ENCODE measurements around the gene AKAP7.
"Not testable (repeated sequence)": the region's sequence is repeated elsewhere in the genome, so short reads cannot be mapped to it uniquely, and the experiment has no call there.

AKAP7 gene

DNA sequence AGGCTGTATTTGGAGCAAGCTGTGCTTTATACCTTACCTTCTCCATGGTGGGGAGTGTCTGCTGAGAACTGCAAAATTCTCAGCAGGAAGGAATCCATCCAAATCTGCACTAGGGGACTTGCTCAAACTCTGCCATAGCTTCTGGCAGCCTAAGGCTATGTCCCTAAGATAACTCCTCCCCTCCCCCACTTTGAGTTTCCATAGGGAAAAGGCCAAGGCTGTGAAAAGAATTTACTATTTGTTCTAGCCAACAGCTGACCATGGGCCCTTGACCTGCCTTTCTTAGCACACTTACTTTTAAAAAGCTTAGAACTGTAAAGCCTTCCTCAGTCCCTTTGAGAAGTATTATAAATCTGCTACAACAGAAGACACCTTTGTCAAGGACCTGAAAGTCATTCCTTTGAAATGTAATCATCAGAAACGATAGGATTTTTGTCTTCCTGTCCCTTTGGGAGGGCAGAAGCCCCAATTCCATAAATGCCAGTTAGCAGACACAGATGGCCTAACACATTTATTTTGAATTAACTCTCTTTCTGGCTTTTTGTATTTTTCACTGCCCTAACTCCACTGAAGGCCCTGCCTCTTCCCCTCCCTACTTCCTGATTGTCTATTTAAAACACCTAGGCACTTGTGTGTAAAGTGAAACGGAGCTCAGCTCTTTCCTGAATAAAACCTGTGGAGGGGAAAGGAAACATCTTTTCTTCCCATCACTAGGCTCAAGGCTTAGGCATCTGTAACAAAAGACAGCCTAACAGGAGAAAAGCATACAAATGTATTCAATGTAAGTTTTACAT is 157.1 kb downstream of the AKAP7 start:
- DNase-seq (ENCODE audit: low read depth, low spot score), result no peak

DNA sequence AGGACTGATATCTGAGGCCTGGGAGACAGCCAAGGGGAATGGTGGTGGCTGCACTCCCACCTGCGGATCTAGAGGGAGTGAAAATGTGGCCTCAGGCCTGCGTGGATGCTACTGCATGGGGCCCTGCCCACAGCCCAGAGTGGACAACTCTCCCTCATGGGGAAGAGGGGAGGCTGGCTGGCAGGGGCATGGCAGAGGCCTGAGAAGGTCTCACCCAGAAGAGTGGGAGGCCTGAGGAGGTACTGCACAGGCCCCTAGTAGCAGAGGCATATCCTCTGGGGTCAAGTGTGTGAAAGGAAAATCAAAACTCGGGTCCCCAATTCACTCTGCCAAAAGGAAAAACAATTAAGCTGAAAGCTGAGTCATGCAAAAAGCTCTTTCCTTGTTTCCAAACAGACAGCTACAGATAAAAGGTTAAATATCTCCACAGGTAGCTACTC is 158.2 kb downstream of the AKAP7 start:
- DNase-seq (ENCODE audit: low read depth, low spot score), result no peak

DNA sequence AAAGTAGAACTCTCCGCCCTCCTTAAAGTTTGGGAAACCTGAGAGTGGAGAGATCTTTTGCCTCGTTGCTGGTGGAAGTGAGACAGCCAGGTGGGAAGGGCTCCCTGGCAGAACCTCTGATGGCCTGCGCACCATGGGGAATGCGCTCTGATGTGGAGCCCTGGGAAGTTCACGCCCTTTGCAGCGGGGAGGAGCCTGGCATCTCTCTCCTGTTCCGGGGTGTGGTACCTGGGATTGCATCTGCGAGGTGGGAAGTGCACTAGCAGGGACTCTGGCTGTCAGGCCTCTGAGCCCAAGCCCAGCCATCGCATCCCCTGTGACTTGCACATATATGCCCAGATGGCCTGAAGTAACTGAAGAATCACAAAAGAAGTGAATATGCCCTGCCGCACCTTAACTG is 159.8 kb downstream of the AKAP7 start:
- no peak for DNase-seq (ENCODE audit: low read depth, low spot score)

DNA sequence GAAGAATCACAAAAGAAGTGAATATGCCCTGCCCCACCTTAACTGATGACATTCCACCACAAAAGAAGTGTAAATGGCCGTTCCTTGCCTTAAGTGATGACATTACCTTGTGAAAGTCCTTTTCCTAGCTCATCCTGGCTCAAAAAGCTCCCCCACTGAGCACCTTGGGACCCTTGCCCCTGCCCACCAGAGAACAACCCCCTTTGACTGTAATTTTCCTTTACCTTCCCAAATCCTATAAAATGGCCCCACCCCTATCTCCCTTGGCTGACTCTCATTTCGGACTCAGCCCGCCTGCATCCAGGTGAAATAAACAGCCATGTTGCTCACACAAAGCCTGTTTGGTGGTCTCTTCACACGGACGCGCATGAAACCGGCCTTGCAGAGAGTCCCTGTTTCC is 165.6 kb downstream of the AKAP7 start:
- not testable (repeated sequence) for DNase-seq (ENCODE audit: low read depth, low spot score)

DNA sequence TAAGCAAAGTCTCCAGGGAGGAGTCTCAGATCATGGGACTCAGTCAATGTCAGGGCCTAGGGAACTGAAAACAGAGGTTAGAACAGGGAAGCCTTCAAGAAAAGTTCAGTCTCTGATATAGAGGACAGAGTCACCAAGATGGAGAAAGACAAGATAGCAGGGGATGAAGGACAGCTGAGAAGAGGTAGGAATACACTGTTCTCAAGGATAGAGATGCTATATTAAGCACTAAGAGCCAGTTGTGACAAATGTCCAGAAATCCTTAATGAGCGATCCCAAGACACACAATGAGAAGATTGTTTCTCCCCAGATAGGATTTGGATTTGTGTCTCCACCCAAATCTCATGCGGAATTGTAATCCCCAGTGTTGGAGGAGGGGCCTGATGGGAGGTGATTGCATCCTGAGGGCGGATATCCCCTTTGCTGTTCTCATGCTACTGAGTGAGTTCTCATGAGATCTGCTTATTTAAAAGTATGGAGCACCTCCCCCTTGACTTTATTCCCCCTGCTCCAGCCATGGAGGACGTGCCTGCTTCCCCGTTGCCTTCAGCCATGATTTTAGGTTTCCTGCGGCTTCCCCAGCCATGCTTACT is 168.2 kb downstream of the AKAP7 start:
- no peak for DNase-seq (ENCODE audit: low read depth, low spot score)

DNA sequence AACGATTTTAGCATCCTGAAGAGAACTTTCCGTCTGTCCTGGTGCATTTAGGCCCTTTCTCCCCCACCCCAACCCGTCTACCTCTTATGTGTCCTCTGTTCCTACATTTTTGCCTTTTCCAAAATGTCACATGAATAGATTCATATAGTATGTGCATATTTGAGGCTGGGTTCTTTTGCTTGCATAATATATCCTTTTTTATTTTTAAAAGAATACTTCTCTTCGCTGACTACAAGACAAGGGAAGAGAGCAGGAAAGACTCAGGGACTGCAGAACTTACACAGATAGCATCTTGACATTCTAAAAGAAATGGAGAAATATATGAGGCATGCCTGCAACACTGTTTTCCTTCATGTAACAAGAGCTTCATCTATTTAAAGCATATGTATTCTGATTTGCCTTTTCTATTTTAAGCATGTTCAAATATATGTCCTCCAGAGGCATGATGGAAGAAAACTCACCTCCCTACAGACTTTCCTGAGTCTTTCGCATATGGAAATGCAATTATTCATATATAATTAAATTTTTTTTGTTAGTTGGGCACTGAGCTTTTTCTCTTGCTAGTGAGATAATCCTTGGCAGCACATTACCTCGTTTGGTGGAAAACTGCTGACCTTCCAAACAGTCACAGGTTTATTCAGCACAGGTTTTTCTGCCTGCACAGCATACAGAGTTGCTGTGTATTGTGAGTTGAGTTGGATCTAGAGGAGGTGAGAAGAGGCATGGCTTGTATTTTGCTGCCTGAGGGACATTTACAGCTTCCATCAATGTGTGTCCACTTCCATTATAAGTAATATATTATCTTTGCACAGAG is 170.0 kb downstream of the AKAP7 start:
- no peak for DNase-seq (ENCODE audit: low read depth, low spot score)

DNA sequence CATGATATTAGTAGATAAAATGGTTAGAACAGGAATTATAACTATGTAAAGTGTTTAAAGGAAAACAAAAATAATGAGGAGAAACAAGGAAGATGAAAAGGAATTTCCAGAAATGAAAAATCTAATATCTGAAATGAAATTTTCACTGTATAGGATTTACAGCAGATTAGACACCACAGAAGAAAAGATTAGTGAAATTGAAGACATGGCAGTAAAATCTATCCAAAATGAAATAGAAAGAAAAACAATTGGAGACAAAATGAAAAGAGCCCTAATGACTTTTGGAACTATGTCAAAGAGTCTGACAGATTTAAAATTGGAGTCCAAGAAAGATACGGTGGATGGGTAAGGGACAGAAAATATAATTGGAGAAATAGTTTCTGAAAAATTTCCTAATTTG is 174.2 kb downstream of the AKAP7 start:
- no peak for DNase-seq (ENCODE audit: low read depth, low spot score)

DNA sequence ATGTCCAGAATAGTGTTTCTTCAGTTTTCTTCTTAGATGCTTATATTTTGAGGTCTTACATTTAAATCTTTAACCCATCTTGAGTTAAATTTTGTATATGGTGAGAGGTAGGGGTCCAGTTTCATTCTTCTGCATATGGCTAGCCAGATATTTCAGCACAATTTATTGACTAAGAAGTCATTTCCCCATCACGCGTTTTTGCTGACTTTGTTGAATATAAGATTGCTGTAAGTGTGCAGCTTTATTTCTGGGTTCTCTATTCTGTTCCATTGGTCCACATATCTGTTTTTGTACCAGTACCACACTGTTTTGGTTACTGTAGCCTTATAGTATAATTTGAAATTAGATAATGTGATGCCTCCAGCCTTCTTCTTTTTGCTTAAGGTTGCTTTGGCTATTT is 179.6 kb downstream of the AKAP7 start:
- DNase-seq (ENCODE audit: low read depth, low spot score), result no peak

DNA sequence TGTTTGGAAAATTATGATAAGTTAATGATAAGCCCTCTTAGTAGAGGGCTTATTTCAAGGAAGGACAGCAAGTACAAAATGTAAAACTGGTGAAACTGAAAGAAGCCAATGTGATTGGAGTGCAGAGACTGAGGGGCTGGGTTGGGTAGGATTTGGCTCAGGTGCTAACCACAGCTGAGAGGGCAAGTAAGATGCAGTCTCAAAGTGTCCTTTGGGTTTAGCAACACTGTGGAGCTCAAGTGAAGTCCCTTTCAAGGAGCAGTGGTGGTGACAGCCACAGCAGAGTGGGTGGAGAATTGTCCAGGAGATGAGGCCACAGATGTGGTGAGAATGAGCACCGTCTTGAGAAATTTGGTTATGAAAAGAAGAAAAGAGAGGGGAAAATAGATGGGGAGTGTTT is 181.4 kb downstream of the AKAP7 start:
- DNase-seq (ENCODE audit: low read depth, low spot score), result no peak

DNA sequence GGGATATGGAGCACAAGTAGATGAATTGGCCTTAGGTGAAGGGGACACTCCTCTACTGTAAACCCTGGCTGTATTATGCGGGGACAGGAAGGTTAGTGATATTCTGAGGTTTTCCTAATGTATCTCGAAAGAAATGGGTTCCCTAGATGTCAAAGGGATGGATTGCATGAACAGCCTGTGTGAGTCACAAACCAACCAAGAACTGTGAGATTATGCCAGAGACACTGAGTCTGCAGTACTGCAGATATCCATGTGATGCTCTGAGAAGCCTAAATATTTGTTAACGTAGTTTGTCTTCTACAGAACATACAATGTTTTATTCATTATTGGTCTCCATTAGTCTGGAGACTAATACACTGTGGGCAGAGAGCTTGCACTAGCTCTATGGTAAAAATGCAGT is 182.2 kb downstream of the AKAP7 start:
- DNase-seq (ENCODE audit: low read depth, low spot score), result no peak

DNA sequence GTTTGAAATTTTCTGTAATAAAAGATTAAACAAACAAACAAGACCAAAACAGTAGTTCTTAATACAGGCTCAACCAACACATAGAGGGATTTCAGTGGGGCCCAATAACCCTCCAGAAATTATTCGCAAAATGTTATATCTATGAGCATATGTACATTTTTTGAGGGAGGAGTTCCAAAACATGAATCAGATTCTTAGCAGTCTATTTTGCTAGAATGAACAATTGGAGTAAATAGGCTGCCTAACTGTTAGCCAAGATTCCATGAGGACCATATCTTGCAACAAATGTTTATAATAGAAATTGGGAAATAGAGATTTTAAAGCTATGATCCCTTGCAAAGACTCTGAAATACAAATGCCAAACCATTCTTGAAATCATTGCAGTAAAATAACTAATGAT is 186.3 kb downstream of the AKAP7 start:
- DNase-seq (ENCODE audit: low read depth, low spot score), result no peak

DNA sequence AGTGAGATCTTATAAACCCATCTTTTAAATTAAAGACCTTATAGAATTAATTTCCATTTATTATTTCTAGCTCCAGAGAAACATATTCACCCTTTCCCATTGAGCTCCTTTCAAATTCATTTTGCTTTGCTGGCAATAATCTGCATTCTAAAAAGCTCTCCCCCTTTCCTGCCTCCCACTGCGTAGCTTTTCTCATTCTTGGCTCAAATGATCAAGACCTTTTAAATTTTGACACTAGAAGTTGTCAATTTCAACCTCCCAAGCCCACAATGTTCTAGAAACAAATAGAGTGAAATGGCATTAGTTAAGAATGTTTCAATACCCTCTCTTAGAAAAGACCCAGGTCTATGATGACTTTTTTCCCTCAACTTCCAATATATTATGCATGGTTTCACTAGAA is 186.9 kb downstream of the AKAP7 start:
- no peak for DNase-seq (ENCODE audit: low read depth, low spot score)

DNA sequence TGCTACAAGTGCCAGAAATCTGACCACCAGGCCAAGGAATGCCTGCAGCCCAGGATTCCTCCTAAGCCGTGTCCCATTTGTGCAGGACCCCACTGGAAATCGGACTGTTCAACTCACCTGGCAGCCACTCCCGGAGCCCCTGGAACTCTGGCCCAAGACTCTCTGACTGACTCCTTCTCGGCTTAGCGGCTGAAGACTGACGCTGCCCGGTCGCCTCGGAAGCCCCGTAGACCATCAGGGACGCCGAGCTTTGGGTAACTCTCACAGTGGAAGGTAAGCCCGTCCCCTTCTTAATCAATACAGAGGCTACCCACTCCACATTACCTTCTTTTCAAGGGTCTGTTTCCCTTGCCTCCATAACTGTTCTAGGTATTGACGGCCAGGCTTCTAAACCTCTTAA is 190.4 kb downstream of the AKAP7 start:
- not testable (repeated sequence) for DNase-seq (ENCODE audit: low read depth, low spot score)

DNA sequence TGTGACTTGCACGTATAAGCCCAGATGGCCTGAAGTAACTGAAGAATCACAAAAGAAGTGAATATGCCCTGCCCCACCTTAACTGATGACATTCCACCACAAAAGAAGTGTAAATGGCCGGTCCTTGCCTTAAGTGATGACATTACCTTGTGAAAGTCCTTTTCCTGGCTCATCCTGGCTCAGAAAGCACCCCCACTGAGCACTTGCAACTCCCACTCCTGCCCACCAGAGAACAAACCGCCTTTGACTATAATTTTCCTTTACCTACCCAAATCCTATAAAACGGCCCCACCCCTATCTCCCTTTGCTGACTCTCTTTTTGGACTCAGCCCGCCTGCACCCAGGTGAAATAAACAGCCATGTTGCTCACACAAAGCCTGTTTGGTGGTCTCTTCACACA is 193.5 kb downstream of the AKAP7 start:
- DNase-seq (ENCODE audit: low read depth, low spot score), result not testable (repeated sequence)

DNA sequence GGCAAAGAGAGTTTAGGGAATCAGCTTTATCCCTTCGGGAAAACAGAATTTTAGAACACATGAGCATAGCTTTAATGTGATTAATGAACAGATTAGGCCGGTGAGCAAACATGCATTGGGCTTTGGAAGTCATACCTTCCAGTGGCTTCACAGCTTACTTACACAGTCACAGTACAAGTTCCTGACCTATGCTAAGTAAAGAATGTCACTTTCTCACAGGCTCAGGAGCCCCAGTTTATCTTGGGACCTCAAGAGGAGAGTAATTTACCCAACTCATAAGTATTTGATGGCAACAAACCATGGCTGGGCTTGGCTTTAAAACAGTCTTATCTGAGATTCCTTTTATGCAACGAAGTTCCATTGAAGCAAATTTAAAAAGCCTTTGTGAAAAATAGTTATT is 195.9 kb downstream of the AKAP7 start:
- no peak for DNase-seq (ENCODE audit: low read depth, low spot score)

DNA sequence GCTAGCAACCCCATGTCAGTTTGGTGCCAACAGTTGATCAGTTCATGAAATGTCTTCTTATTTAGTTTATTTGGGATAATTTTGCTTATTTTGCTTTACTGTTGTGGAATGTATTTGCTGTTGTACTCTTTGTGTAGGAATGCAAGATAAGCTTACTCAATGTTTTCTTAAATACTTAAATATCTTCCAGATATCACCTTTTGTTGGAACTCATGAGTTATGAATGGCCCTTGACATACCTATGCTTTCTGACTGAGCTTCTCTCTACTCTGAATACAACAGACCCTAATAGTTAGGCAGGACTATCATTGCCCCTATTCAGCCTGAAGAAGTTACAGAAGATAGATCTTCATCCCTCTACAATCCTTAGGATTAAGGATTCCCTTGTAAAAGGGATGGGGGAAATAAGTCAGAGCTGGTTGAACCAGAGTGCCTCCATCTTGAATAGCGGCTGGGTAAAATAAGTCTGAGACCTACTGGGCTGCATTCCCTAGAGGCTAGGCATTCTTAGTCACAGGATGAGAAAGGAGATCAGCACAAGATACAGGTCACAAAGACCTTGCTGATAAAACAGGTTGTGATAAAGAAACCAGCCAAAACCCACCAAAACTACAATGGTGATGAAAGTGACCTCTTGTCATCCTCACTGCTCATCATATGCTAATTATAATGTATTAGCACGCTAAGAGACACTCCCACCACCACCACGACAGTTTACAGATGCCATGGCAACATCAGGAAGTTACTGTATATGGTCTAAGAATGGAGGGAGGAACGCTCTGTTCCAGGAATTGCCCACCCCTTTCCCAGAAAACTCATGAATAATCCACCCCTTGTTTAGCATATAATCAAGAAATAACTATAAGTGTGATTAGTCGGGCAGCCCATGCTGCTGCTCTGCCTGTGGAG is 196.9 kb downstream of the AKAP7 start:
- DNase-seq (ENCODE audit: low read depth, low spot score), result no peak

Measured in activated CD4-positive, CD25-positive, alpha-beta regulatory T cell treated with anti-CD3 and anti-CD28 coated beads, Interleukin-2, amount 50 U/mL, for 16 hours (primary cell).